HEK293 (cell line): ENCODE measurements around the gene TEX50.

Experiments used
- CTCF ChIA-PET: fragments of 350-600 bp; formaldehyde crosslinking; extraction: SDS; loops from one replicate; lab custom pipeline; 2021; ENCODE audit warnings: antibody characterized with exemption; lab: Yijun Ruan, JAX
- POLR2A ChIA-PET: fragments of 300-600 bp; formaldehyde crosslinking; extraction: SDS; loops from one replicate; lab custom pipeline; 2020; ENCODE audit warnings: antibody characterized with exemption, inconsistent platforms; lab: Yijun Ruan, JAX
- H3K27ac ChIP-seq: fragments of 200-500 bp; sonication (Bioruptor generic); 2 replicates; pipeline ENCODE4 v1.5.1; 2014; ENCODE audit warnings: low read depth, low read length, control low read depth, inconsistent platforms; ENCODE audit errors: extremely low read depth
- H3K36me3 ChIP-seq, 2 experiments: fragments of 200-500 bp in 1 of 2; sonication (Bioruptor generic) in 1 of 2; 1 replicate in 1 of 2; 2 replicates in 1 of 2; pipeline ENCODE4 v1.5.1; 2014 to 2017; ENCODE audit warnings: inconsistent platforms in 2 of 2, low read length in 2 of 2; ENCODE audit not compliant: control insufficient read depth in 2 of 2, insufficient read depth in 1 of 2
- H3K4me1 ChIP-seq: fragments of 200-500 bp; sonication (Bioruptor generic); 2 replicates; pipeline ENCODE4 v1.5.1; 2014; ENCODE audit warnings: mild to moderate bottlenecking, low read length, inconsistent platforms; ENCODE audit not compliant: control insufficient read depth, insufficient read depth
- H3K4me3 ChIP-seq: 2 replicates; pipeline ENCODE4 v1.5.1; 2011; ENCODE audit warnings: low read depth, mild to moderate bottlenecking, control low read depth, low read length, moderate library complexity
- H3K9me3 ChIP-seq: fragments of 200-500 bp; sonication (Bioruptor generic); 2 replicates; pipeline ENCODE4 v1.5.1; 2014; ENCODE audit warnings: low read depth, low read length, inconsistent platforms; ENCODE audit not compliant: control insufficient read depth, insufficient read depth
- ATF2 ChIP-seq: fragments of 450-650 bp; formaldehyde crosslinking; IDR thresholded peaks from 2 replicates; pipeline ENCODE4 v1.5.1; 2016; ENCODE audit warnings: missing biosample characterization, missing genetic modification characterization, low read depth
- KLF10 ChIP-seq: fragments of 450-650 bp; IDR thresholded peaks from 2 replicates; pipeline ENCODE4 v1.5.1; 2018; ENCODE audit warnings: missing biosample characterization, mild to moderate bottlenecking, missing genetic modification characterization
- PRDM1 ChIP-seq: fragments of 450-650 bp; formaldehyde crosslinking; IDR thresholded peaks from 2 replicates; pipeline ENCODE4; 2016; ENCODE audit warnings: missing biosample characterization, missing genetic modification characterization
- PRDM6 ChIP-seq: fragments of 450-650 bp; formaldehyde crosslinking; IDR thresholded peaks from 2 replicates; pipeline ENCODE4 v1.5.1; 2017; ENCODE audit warnings: missing biosample characterization, missing genetic modification characterization
- SP7 ChIP-seq: fragments of 450-650 bp; formaldehyde crosslinking; IDR thresholded peaks from 2 replicates; pipeline ENCODE4 v1.5.1; 2016; ENCODE audit warnings: missing biosample characterization, missing genetic modification characterization
- ZNF2 ChIP-seq: fragments of 450-650 bp; formaldehyde crosslinking; IDR thresholded peaks from 2 replicates; pipeline ENCODE4 v1.5.1; 2016; ENCODE audit warnings: missing biosample characterization, missing genetic modification characterization
- ZNF23 ChIP-seq: fragments of 450-650 bp; formaldehyde crosslinking; IDR thresholded peaks from 2 replicates; pipeline ENCODE4 v1.5.1; 2016; ENCODE audit warnings: missing biosample characterization, missing genetic modification characterization, borderline replicate concordance
- ZNF292 ChIP-seq: fragments of 450-650 bp; formaldehyde crosslinking; IDR thresholded peaks from 2 replicates; pipeline ENCODE4 v1.5.1; 2016; ENCODE audit warnings: low read depth, missing biosample characterization, missing genetic modification characterization, borderline replicate concordance
- ZNF341 ChIP-seq: fragments of 450-650 bp; formaldehyde crosslinking; IDR thresholded peaks from 2 replicates; pipeline ENCODE4; 2016; ENCODE audit warnings: low read depth, missing biosample characterization, missing genetic modification characterization
- ZNF514 ChIP-seq: fragments of 450-650 bp; formaldehyde crosslinking; IDR thresholded peaks from 2 replicates; pipeline ENCODE4 v1.5.1; 2016; ENCODE audit warnings: missing biosample characterization, missing genetic modification characterization
- ZNF600 ChIP-seq: fragments of 450-650 bp; formaldehyde crosslinking; IDR thresholded peaks from 2 replicates; pipeline ENCODE4 v1.5.1; 2016; ENCODE audit warnings: missing biosample characterization, missing genetic modification characterization
- ZNF777 ChIP-seq: fragments of 450-650 bp; formaldehyde crosslinking; IDR thresholded peaks from 2 replicates; pipeline ENCODE4 v1.5.1; 2017; ENCODE audit warnings: missing biosample characterization, missing genetic modification characterization, borderline replicate concordance
- TF ChIP-seq, protein P1 (sequence below): fragments of 450-650 bp; IDR thresholded peaks from 2 replicates; pipeline ENCODE4 v1.5.1; 2018; ENCODE audit warnings: missing biosample characterization, missing genetic modification characterization
- TF ChIP-seq, protein P2 (sequence below): fragments of 450-650 bp; formaldehyde crosslinking; IDR thresholded peaks from 2 replicates; pipeline ENCODE4 v1.5.1; 2016; ENCODE audit warnings: missing biosample characterization, missing genetic modification characterization
- TF ChIP-seq, protein P3 (sequence below): fragments of 450-650 bp; formaldehyde crosslinking; IDR thresholded peaks from 2 replicates; pipeline ENCODE4 v1.5.1; 2017; ENCODE audit warnings: missing biosample characterization, missing genetic modification characterization
- TF ChIP-seq, protein P4 (sequence below): fragments of 450-650 bp; formaldehyde crosslinking; IDR thresholded peaks from 2 replicates; pipeline ENCODE4 v1.5.1; 2016; ENCODE audit warnings: missing biosample characterization, missing genetic modification characterization

The TEX50 gene

DNA sequence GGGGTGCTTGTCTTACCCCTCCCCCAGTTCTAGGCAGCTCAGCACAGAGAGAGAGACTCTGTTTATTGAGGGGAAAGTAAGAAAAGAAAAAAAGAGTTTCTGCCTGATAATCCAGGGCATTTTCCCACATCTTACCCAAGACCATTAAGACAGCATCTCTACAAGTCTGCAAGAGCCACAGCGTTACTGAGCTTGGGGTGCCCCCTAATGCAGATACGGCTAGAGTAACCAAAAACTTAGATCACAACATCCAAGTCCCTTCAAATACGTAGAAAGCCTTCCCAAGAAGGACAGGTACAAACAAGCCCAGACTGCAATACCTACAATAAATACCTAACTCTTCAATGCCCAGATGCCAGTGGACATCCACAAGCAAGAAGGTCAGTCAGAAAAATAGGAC lies 6.2 kb upstream of the TEX50 start:
- ChIA-PET POLR2A (no interaction called here), CTCF (no interaction called here)
- H3K27ac ChIP-seq = no peak overlapping the region
- H3K9me3 ChIP-seq = no peaks in the 10 kb centered on the region
- H3K4me3 ChIP-seq = no peak overlapping the region
- no peaks in the 10 kb centered on the region for H3K4me1 ChIP-seq
- TF ChIP-seq, protein P1, sequence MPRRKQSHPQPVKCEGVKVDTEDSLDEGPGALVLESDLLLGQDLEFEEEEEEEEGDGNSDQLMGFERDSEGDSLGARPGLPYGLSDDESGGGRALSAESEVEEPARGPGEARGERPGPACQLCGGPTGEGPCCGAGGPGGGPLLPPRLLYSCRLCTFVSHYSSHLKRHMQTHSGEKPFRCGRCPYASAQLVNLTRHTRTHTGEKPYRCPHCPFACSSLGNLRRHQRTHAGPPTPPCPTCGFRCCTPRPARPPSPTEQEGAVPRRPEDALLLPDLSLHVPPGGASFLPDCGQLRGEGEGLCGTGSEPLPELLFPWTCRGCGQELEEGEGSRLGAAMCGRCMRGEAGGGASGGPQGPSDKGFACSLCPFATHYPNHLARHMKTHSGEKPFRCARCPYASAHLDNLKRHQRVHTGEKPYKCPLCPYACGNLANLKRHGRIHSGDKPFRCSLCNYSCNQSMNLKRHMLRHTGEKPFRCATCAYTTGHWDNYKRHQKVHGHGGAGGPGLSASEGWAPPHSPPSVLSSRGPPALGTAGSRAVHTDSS (tag by site-specific recombination) = no peak
- TF ChIP-seq SP7 (tag by site-specific recombination) = no peak
- no peak for TF ChIP-seq ZNF777 (tag by site-specific recombination)
- no peak for TF ChIP-seq ZNF23
- TF ChIP-seq ZNF2 (tag by site-specific recombination) = no peak
- no peak for TF ChIP-seq ZNF292 (tag by site-specific recombination)
- TF ChIP-seq PRDM1 (tag by site-specific recombination) = no peak
- TF ChIP-seq, protein P2, sequence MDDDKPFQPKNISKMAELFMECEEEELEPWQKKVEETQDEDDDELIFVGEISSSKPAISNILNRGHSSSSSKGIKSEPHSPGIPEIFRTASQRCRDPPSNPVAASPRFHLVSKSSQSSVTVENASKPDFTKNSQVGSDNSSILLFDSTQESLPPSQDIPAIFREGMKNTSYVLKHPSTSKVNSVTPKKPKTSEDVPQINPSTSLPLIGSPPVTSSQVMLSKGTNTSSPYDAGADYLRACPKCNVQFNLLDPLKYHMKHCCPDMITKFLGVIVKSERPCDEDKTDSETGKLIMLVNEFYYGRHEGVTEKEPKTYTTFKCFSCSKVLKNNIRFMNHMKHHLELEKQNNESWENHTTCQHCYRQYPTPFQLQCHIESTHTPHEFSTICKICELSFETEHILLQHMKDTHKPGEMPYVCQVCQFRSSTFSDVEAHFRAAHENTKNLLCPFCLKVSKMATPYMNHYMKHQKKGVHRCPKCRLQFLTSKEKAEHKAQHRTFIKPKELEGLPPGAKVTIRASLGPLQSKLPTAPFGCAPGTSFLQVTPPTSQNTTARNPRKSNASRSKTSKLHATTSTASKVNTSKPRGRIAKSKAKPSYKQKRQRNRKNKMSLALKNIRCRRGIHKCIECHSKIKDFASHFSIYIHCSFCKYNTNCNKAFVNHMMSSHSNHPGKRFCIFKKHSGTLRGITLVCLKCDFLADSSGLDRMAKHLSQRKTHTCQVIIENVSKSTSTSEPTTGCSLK (tag by site-specific recombination) = no peak
- TF ChIP-seq, protein P3, sequence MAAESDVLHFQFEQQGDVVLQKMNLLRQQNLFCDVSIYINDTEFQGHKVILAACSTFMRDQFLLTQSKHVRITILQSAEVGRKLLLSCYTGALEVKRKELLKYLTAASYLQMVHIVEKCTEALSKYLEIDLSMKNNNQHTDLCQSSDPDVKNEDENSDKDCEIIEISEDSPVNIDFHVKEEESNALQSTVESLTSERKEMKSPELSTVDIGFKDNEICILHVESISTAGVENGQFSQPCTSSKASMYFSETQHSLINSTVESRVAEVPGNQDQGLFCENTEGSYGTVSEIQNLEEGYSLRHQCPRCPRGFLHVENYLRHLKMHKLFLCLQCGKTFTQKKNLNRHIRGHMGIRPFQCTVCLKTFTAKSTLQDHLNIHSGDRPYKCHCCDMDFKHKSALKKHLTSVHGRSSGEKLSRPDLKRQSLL (tag by site-specific recombination) = no peak
- TF ChIP-seq ZNF600 (tag by site-specific recombination) = no peak
- TF ChIP-seq, protein P4, sequence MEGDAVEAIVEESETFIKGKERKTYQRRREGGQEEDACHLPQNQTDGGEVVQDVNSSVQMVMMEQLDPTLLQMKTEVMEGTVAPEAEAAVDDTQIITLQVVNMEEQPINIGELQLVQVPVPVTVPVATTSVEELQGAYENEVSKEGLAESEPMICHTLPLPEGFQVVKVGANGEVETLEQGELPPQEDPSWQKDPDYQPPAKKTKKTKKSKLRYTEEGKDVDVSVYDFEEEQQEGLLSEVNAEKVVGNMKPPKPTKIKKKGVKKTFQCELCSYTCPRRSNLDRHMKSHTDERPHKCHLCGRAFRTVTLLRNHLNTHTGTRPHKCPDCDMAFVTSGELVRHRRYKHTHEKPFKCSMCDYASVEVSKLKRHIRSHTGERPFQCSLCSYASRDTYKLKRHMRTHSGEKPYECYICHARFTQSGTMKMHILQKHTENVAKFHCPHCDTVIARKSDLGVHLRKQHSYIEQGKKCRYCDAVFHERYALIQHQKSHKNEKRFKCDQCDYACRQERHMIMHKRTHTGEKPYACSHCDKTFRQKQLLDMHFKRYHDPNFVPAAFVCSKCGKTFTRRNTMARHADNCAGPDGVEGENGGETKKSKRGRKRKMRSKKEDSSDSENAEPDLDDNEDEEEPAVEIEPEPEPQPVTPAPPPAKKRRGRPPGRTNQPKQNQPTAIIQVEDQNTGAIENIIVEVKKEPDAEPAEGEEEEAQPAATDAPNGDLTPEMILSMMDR (tag by site-specific recombination) = no peak
- no peak for TF ChIP-seq ATF2 (tag by site-specific recombination)
- no peak for TF ChIP-seq KLF10 (tag by site-specific recombination)
- no peak for TF ChIP-seq PRDM6 (tag by site-specific recombination)
- TF ChIP-seq ZNF514 (tag by site-specific recombination) = no peak
- no peak for TF ChIP-seq ZNF341 (tag by site-specific recombination)
- no peaks in the 10 kb centered on the region for H3K36me3 ChIP-seq
